HEK293 (cell line): Measurements from ENCODE around the gene EYS.

Source experiments
- CTCF ChIA-PET: fragments of 350-600 bp; formaldehyde crosslinking; extraction: SDS; loops from one replicate; lab custom pipeline; 2021; ENCODE audit warnings: antibody characterized with exemption; lab: Yijun Ruan, JAX
- POLR2A ChIA-PET: fragments of 300-600 bp; formaldehyde crosslinking; extraction: SDS; loops from one replicate; lab custom pipeline; 2020; ENCODE audit warnings: antibody characterized with exemption, inconsistent platforms; lab: Yijun Ruan, JAX
- H3K27ac ChIP-seq: fragments of 200-500 bp; sonication (Bioruptor generic); 2 replicates; pipeline ENCODE4 v1.5.1; 2014; ENCODE audit warnings: low read depth, low read length, control low read depth, inconsistent platforms; ENCODE audit errors: extremely low read depth
- H3K36me3 ChIP-seq, 2 experiments: fragments of 200-500 bp in 1 of 2; sonication (Bioruptor generic) in 1 of 2; 1 replicate in 1 of 2; 2 replicates in 1 of 2; pipeline ENCODE4 v1.5.1; 2014 to 2017; ENCODE audit warnings: inconsistent platforms in 2 of 2, low read length in 2 of 2; ENCODE audit not compliant: control insufficient read depth in 2 of 2, insufficient read depth in 1 of 2
- H3K4me1 ChIP-seq: fragments of 200-500 bp; sonication (Bioruptor generic); 2 replicates; pipeline ENCODE4 v1.5.1; 2014; ENCODE audit warnings: mild to moderate bottlenecking, low read length, inconsistent platforms; ENCODE audit not compliant: control insufficient read depth, insufficient read depth
- H3K4me3 ChIP-seq: 2 replicates; pipeline ENCODE4 v1.5.1; 2011; ENCODE audit warnings: low read depth, mild to moderate bottlenecking, control low read depth, low read length, moderate library complexity
- H3K9me3 ChIP-seq: fragments of 200-500 bp; sonication (Bioruptor generic); 2 replicates; pipeline ENCODE4 v1.5.1; 2014; ENCODE audit warnings: low read depth, low read length, inconsistent platforms; ENCODE audit not compliant: control insufficient read depth, insufficient read depth
- KLF16 ChIP-seq: fragments of 450-650 bp; formaldehyde crosslinking; IDR thresholded peaks from 2 replicates; pipeline ENCODE4 v1.5.1; 2017; ENCODE audit warnings: missing biosample characterization, missing genetic modification characterization
- KLF7 ChIP-seq: fragments of 450-650 bp; formaldehyde crosslinking; IDR thresholded peaks from 2 replicates; pipeline ENCODE4 v1.5.1; 2016; ENCODE audit warnings: missing biosample characterization, missing genetic modification characterization, borderline replicate concordance
- KLF8 ChIP-seq: fragments of 450-650 bp; formaldehyde crosslinking; IDR thresholded peaks from 2 replicates; pipeline ENCODE4 v1.5.1; 2016; ENCODE audit warnings: missing biosample characterization, missing genetic modification characterization
- MYNN ChIP-seq: fragments of 450-650 bp; formaldehyde crosslinking; IDR thresholded peaks from 2 replicates; pipeline ENCODE4 v1.5.1; 2016; ENCODE audit warnings: missing biosample characterization, missing genetic modification characterization, borderline replicate concordance
- MZF1 ChIP-seq: fragments of 450-650 bp; formaldehyde crosslinking; IDR thresholded peaks from 2 replicates; pipeline ENCODE4 v1.5.1; 2017; ENCODE audit warnings: missing biosample characterization, missing genetic modification characterization, borderline replicate concordance
- PRDM1 ChIP-seq: fragments of 450-650 bp; formaldehyde crosslinking; IDR thresholded peaks from 2 replicates; pipeline ENCODE4; 2016; ENCODE audit warnings: missing biosample characterization, missing genetic modification characterization
- ZNF174 ChIP-seq: fragments of 450-650 bp; formaldehyde crosslinking; IDR thresholded peaks from 2 replicates; pipeline ENCODE4 v1.5.0; 2017; ENCODE audit warnings: missing biosample characterization, mild to moderate bottlenecking, missing genetic modification characterization
- ZNF19 ChIP-seq: fragments of 450-650 bp; formaldehyde crosslinking; IDR thresholded peaks from 2 replicates; pipeline ENCODE4; 2016; ENCODE audit warnings: missing biosample characterization, missing genetic modification characterization, low read depth
- ZNF202 ChIP-seq: fragments of 450-650 bp; formaldehyde crosslinking; IDR thresholded peaks from 2 replicates; pipeline ENCODE4 v1.5.1; 2016; ENCODE audit warnings: missing biosample characterization, missing genetic modification characterization, borderline replicate concordance
- ZNF211 ChIP-seq: fragments of 450-650 bp; formaldehyde crosslinking; IDR thresholded peaks from 2 replicates; pipeline ENCODE4 v1.5.1; 2016; ENCODE audit warnings: low read depth, missing biosample characterization, missing genetic modification characterization
- ZNF239 ChIP-seq: fragments of 450-650 bp; formaldehyde crosslinking; IDR thresholded peaks from 2 replicates; pipeline ENCODE4 v1.5.1; 2016; ENCODE audit warnings: missing biosample characterization, missing genetic modification characterization
- ZNF280D ChIP-seq: fragments of 450-650 bp; formaldehyde crosslinking; IDR thresholded peaks from 2 replicates; pipeline ENCODE4 v1.5.1; 2016; ENCODE audit warnings: missing biosample characterization, missing genetic modification characterization
- ZNF350 ChIP-seq: fragments of 450-650 bp; formaldehyde crosslinking; IDR thresholded peaks from 2 replicates; pipeline ENCODE4 v1.5.0; 2017; ENCODE audit warnings: missing biosample characterization, mild to moderate bottlenecking, missing genetic modification characterization
- ZNF391 ChIP-seq: fragments of 450-650 bp; formaldehyde crosslinking; IDR thresholded peaks from 2 replicates; pipeline ENCODE4 v1.5.1; 2016; ENCODE audit warnings: low read depth, missing biosample characterization, missing genetic modification characterization, borderline replicate concordance
- ZNF510 ChIP-seq: fragments of 450-650 bp; formaldehyde crosslinking; IDR thresholded peaks from 2 replicates; pipeline ENCODE4 v1.5.1; 2018; ENCODE audit warnings: mild to moderate bottlenecking, missing genetic modification characterization, missing biosample characterization; ENCODE audit not compliant: insufficient replicate concordance
- ZNF555 ChIP-seq: fragments of 450-650 bp; formaldehyde crosslinking; conservative IDR thresholded peaks from 2 replicates; pipeline ENCODE4 v1.5.1; 2017; ENCODE audit warnings: missing biosample characterization, mild to moderate bottlenecking, missing genetic modification characterization, inconsistent platforms
- ZNF623 ChIP-seq: fragments of 450-650 bp; formaldehyde crosslinking; IDR thresholded peaks from 2 replicates; pipeline ENCODE4 v1.5.1; 2016; ENCODE audit warnings: missing biosample characterization, missing genetic modification characterization
- ZNF660 ChIP-seq: fragments of 450-650 bp; IDR thresholded peaks from 2 replicates; pipeline ENCODE4 v1.5.1; 2018; ENCODE audit warnings: missing biosample characterization, mild to moderate bottlenecking, missing genetic modification characterization
- ZNF747 ChIP-seq: fragments of 450-650 bp; formaldehyde crosslinking; IDR thresholded peaks from 2 replicates; pipeline ENCODE4 v1.5.1; 2016; ENCODE audit warnings: missing biosample characterization, missing genetic modification characterization
- ZNF792 ChIP-seq: fragments of 450-650 bp; formaldehyde crosslinking; IDR thresholded peaks from 2 replicates; pipeline ENCODE4 v1.5.1; 2016; ENCODE audit warnings: missing biosample characterization, missing genetic modification characterization
- ZNF837 ChIP-seq: fragments of 450-650 bp; formaldehyde crosslinking; IDR thresholded peaks from 2 replicates; pipeline ENCODE4 v1.5.1; 2016; ENCODE audit warnings: missing biosample characterization, missing genetic modification characterization
- ZSCAN4 ChIP-seq: fragments of 450-650 bp; formaldehyde crosslinking; IDR thresholded peaks from 2 replicates; pipeline ENCODE4 v1.5.1; 2017; ENCODE audit warnings: missing biosample characterization, missing genetic modification characterization

Gene EYS

GRCh38 chr6:64715624-64716023 is 991.4 kb downstream of the EYS start:
- Histone ChIP-seq H3K9me3 (no peaks in the 10 kb centered on the region), H3K36me3 (no peaks in the 10 kb centered on the region), H3K4me1 (no peaks in the 10 kb centered on the region), H3K4me3 (no peak overlapping the region), H3K27ac (no peak overlapping the region)
- no peak for TF ChIP-seq KLF8 (tag by site-specific recombination)
- TF ChIP-seq ZNF239 (tag by site-specific recombination): no peak
- no peak for TF ChIP-seq ZNF211 (tag by site-specific recombination)
- TF ChIP-seq MZF1 (tag by site-specific recombination): no peak
- TF ChIP-seq ZSCAN4: no peak
- no peak for TF ChIP-seq ZNF280D (tag by site-specific recombination)
- TF ChIP-seq ZNF510 (tag by site-specific recombination): no peak
- TF ChIP-seq ZNF747 (tag by site-specific recombination): no peak
- TF ChIP-seq PRDM1 (tag by site-specific recombination): no peak
- no peak for TF ChIP-seq KLF7 (tag by site-specific recombination)
- no peak for TF ChIP-seq ZNF555 (tag by site-specific recombination)
- TF ChIP-seq MYNN (tag by site-specific recombination): no peak
- TF ChIP-seq ZNF391 (tag by site-specific recombination): no peak
- TF ChIP-seq ZNF837: no peak
- ChIA-PET CTCF (no interaction called here), POLR2A (no interaction called here)

GRCh38 chr6:64714073-64714472 is 993.0 kb downstream of the EYS start:
- Histone ChIP-seq H3K4me3 (no peak overlapping the region), H3K36me3 (no peaks in the 10 kb centered on the region), H3K4me1 (no peaks in the 10 kb centered on the region), H3K9me3 (no peaks in the 10 kb centered on the region), H3K27ac (no peak overlapping the region)
- ChIA-PET POLR2A (no interaction called here), CTCF (interaction anchor here (0.6 to 0.9 kb wide), 2 partner anchors 8 to 431 kb away, joined by 3 to 4 read pairs; no protein-coding TSS in a partner anchor)
- TF ChIP-seq ZNF660 (tag by site-specific recombination) (no peak), ZNF555 (tag by site-specific recombination) (no peak), ZNF623 (no peak), KLF16 (no peak), ZNF174 (no peak), ZNF792 (tag by site-specific recombination) (no peak), ZNF202 (tag by site-specific recombination) (no peak), ZNF19 (tag by site-specific recombination) (no peak), ZNF350 (no peak)
